Measurements from ENCODE around the gene PARD3.

PARD3 gene

DNA sequence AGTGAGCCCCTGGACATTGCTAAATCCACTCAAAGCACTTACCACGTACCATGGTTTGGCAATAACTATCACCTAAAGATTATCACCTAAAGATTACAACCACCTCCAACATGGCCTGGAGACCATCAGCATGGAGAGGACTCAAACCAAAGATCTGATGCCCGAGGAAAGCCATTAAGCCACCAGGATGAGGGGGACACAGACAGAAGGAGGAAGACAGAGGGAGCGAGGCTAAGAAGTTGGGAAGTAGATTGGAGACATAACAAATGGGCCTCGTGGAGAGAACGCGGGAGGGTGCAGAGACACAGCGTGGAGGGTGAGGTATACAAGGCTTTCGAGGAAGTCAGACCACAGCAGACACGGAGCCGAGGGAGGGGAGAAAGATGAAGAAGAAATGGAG, 700.2 kb downstream of the PARD3 start:
- TF ChIP-seq SP1 (IDR thresholded peaks at IDR 0.05) = no peak
- TF ChIP-seq SUZ12 (IDR thresholded peaks at IDR 0.05) = no peak
- TF ChIP-seq NFRKB (IDR thresholded peaks at IDR 0.05) = no peak
- TF ChIP-seq ZNF384 (IDR thresholded peaks at IDR 0.05) = no peak
- TF ChIP-seq BHLHE40 (IDR thresholded peaks at IDR 0.05; ENCODE audit: borderline replicate concordance) = no peak
- TF ChIP-seq TARDBP (IDR thresholded peaks at IDR 0.05) = no peak
- no peak for TF ChIP-seq FOXK2 (IDR thresholded peaks at IDR 0.05)
- no peak for TF ChIP-seq ARNT (IDR thresholded peaks at IDR 0.05)
- TF ChIP-seq CTBP1 (IDR thresholded peaks at IDR 0.05; ENCODE audit: borderline replicate concordance) = no peak
- TF ChIP-seq, protein P1, sequence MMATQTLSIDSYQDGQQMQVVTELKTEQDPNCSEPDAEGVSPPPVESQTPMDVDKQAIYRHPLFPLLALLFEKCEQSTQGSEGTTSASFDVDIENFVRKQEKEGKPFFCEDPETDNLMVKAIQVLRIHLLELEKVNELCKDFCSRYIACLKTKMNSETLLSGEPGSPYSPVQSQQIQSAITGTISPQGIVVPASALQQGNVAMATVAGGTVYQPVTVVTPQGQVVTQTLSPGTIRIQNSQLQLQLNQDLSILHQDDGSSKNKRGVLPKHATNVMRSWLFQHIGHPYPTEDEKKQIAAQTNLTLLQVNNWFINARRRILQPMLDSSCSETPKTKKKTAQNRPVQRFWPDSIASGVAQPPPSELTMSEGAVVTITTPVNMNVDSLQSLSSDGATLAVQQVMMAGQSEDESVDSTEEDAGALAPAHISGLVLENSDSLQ (IDR thresholded peaks at IDR 0.05) = no peak
- POLR2A ChIA-PET = no interaction called here
- CTCF ChIA-PET = no interaction called here
- no peak for DNase-seq (ENCODE audit: extremely low spot score)

DNA sequence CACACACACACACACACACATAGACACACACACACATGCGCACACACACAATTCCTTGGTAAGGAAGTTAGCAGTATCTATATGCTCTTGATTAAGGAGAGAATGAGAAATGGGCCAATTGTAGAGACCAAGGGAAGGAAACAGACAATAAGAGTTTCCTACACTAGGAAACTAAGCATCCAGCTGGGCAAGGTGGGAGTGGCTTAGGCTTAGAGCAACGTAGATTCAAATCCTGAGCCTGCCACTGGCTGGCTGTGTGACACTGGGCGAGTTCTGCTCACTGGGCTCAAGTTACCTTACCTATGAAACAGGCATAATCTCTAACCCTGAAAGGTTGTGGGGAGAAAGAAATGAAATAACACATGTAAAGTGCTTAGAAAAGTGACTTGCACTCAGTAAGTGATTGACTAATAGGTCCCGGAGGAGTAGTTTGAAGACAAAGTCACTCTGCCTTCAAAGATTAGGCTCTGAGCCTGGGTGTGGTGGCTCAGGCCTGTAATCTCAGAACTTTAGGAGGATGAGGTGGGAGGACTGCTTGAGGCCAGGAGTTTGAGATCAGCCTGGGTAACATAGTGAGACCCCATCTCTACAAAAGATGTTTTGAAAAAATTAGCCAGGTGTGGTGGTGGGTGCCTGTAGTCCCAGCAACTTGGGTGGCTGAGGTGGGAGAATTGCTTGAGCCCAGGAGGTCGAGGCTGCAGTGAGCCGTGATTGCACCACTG, 701.4 kb downstream of the PARD3 start:
- TF ChIP-seq, protein P1 (IDR thresholded peaks at IDR 0.05) = no peak
- no peak for TF ChIP-seq SUZ12 (IDR thresholded peaks at IDR 0.05)
- TF ChIP-seq ARNT (IDR thresholded peaks at IDR 0.05) = no peak
- TF ChIP-seq CTBP1 (IDR thresholded peaks at IDR 0.05; ENCODE audit: borderline replicate concordance) = no peak
- no peak for TF ChIP-seq FOXM1 (IDR thresholded peaks at IDR 0.05; ENCODE audit: borderline replicate concordance)
- no peak for TF ChIP-seq FOXA1 (IDR thresholded peaks at IDR 0.05)
- TF ChIP-seq NFRKB (IDR thresholded peaks at IDR 0.05) = no peak
- no peak for TF ChIP-seq ZNF384 (IDR thresholded peaks at IDR 0.05)
- TF ChIP-seq BHLHE40 (IDR thresholded peaks at IDR 0.05; ENCODE audit: borderline replicate concordance) = no peak
- no peak for TF ChIP-seq HDGF (IDR thresholded peaks at IDR 0.05; ENCODE audit: borderline replicate concordance)
- DNase-seq (ENCODE audit: extremely low spot score) = peak; percentile 11
- ChIA-PET POLR2A (no interaction called here), CTCF (no interaction called here)

DNA sequence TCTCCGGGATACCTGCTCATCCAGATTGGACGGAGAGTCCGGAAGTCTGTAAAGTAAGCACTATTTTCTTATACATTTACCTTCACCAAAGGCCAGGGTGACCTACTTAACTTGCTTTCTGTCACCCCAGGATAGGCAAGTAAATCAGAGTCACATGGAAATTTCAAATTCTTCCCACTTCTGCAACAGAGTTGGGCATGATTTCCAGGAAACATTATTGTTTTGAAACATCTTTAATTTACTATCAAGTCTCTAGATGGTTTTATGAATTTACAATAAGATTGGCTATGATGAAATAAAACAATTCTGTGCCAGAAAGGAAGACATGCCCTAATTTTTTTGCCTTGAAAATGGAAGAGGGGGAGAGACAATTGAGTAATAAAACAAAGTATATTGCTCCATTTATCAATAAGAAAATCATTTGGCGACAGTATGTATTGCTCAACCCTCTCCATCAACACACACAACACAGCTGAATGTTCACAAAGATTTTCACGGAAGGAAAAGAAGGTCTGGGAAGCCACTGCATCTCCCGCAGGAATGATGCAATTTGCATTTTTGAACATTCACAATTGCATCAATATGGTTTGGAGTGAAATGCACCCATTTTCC, 702.8 kb downstream of the PARD3 start:
- no peak for DNase-seq (ENCODE audit: extremely low spot score)
- POLR2A ChIA-PET = no interaction called here
- CTCF ChIA-PET = no interaction called here
- TF ChIP-seq SUZ12 (IDR thresholded peaks at IDR 0.05) (no peak), ARNT (IDR thresholded peaks at IDR 0.05) (no peak), FOXA1 (IDR thresholded peaks at IDR 0.05) (no peak), TARDBP (IDR thresholded peaks at IDR 0.05) (no peak), ELF4 (IDR thresholded peaks at IDR 0.05) (no peak), CTBP1 (IDR thresholded peaks at IDR 0.05; ENCODE audit: borderline replicate concordance) (no peak)

DNA sequence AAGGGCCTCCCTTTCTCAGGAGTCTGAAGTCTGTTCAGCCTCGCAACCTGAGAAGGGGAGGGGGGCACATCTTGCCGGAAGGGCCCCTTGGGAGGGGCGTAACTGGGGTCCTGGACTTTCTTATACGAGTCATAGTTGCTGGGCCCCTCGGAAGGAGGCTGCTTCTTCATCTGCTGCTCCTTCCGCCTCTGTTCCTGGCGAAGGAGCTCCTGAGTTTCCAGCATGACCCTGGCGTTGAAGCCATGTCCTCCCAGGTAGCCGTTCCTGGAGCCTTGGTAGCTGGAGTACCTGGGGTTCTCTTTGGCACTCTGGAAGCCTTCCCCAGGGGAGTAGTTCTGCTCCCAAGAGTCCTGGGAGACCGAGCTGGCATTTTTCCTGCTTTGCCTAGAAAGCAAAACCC, 703.9 kb downstream of the PARD3 start:
- no peak for TF ChIP-seq ARNT (IDR thresholded peaks at IDR 0.05)
- no peak for TF ChIP-seq HDGF (IDR thresholded peaks at IDR 0.05; ENCODE audit: borderline replicate concordance)
- TF ChIP-seq ELF4 (IDR thresholded peaks at IDR 0.05) = no peak
- TF ChIP-seq L3MBTL2 (conservative IDR thresholded peaks at IDR 0.05) = no peak
- no peak for TF ChIP-seq FOXK2 (IDR thresholded peaks at IDR 0.05)
- no peak for TF ChIP-seq SP1 (IDR thresholded peaks at IDR 0.05)
- no peak for TF ChIP-seq BHLHE40 (IDR thresholded peaks at IDR 0.05; ENCODE audit: borderline replicate concordance)
- no peak for TF ChIP-seq NFRKB (IDR thresholded peaks at IDR 0.05)
- TF ChIP-seq, protein P1 (IDR thresholded peaks at IDR 0.05) = no peak
- TF ChIP-seq ZNF384 (IDR thresholded peaks at IDR 0.05) = no peak
- TF ChIP-seq SUZ12 (IDR thresholded peaks at IDR 0.05) = no peak
- no peak for TF ChIP-seq LEF1 (IDR thresholded peaks at IDR 0.05; ENCODE audit: borderline replicate concordance)
- no peak for TF ChIP-seq TARDBP (IDR thresholded peaks at IDR 0.05)
- no peak for TF ChIP-seq FOXM1 (IDR thresholded peaks at IDR 0.05; ENCODE audit: borderline replicate concordance)
- TF ChIP-seq CTBP1 (IDR thresholded peaks at IDR 0.05; ENCODE audit: borderline replicate concordance) = no peak
- no peak for TF ChIP-seq FOXA1 (IDR thresholded peaks at IDR 0.05)
- POLR2A ChIA-PET = no interaction called here
- CTCF ChIA-PET = no interaction called here
- DNase-seq (ENCODE audit: extremely low spot score) = no peak

DNA sequence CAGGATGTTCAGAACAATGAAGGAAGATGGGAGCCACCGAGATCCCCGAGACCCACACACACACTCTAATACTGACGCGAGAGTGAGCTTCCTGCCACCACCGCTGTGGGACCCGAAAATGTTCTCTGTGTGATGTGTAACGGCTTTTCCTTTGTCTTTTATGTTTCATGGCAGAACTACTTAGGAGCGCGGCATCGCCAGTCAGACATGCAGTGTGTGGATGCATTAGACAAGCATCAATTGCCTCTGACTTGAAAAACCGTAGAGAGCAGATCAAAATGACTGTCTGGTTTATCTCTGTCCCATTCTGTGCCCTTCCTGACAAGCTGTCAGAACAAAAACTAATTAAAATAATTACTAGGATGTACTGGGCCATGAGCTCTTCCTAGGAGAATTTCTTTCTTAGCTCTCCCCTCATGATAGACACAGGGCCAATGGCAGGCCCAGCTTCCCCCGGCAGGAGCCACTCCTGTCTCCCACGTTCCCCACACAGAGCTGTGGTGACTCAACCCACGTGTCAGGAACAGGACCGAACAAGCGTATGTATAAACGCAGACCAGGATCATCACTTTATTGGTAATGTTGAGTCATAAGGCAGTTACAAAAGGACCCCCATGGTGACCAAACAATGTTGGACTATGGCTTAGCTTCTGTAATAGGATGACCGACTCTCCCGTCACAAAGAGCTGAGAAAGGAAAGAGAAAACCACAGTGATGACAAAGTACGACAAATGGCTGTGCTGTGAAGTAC, 705.0 kb downstream of the PARD3 start:
- ChIA-PET POLR2A (no interaction called here), CTCF (interaction anchor here (0.6 to 1.1 kb wide), 2 partner anchors 14 to 238 kb away, joined by 4 read pairs; no protein-coding TSS in a partner anchor)
- TF ChIP-seq LEF1 (IDR thresholded peaks at IDR 0.05; ENCODE audit: borderline replicate concordance) (no peak), HDGF (IDR thresholded peaks at IDR 0.05; ENCODE audit: borderline replicate concordance) (no peak), ARNT (IDR thresholded peaks at IDR 0.05) (no peak), ZNF384 (IDR thresholded peaks at IDR 0.05) (no peak), TARDBP (IDR thresholded peaks at IDR 0.05) (no peak), ELF4 (IDR thresholded peaks at IDR 0.05) (no peak), FOXK2 (IDR thresholded peaks at IDR 0.05) (no peak), CTBP1 (IDR thresholded peaks at IDR 0.05; ENCODE audit: borderline replicate concordance) (no peak), L3MBTL2 (conservative IDR thresholded peaks at IDR 0.05) (no peak), BHLHE40 (IDR thresholded peaks at IDR 0.05; ENCODE audit: borderline replicate concordance) (no peak), SP1 (IDR thresholded peaks at IDR 0.05) (no peak), SUZ12 (IDR thresholded peaks at IDR 0.05) (no peak), FOXA1 (IDR thresholded peaks at IDR 0.05) (no peak), NFRKB (IDR thresholded peaks at IDR 0.05) (no peak), FOXM1 (IDR thresholded peaks at IDR 0.05; ENCODE audit: borderline replicate concordance) (no peak)
- TF ChIP-seq, protein P1 (IDR thresholded peaks at IDR 0.05) = no peak
- DNase-seq (ENCODE audit: extremely low spot score) = peak; percentile 8
